Astrocyte (in vitro differentiated cells and primary cell): ENCODE measurements around the gene CLHC1. TPM values are rescaled to one million over a fixed set of nuclear protein-coding genes. Genes with fewer than 3 reads are reported as not detected.
"Not testable (repeated sequence)": the region's sequence is repeated elsewhere in the genome, so short reads cannot be mapped to it uniquely, and the experiment has no call there.

Source experiments
- DNase-seq: peaks from one replicate; pipeline ENCODE4 v3.0.0-alpha.2; 2010; ENCODE audit warnings: low read depth
- FAIRE-seq: peaks from 2 replicates; lab custom pipeline; 2011; peaks lifted over from hg19 to GRCh38; lab: Jason Lieb, UNC
- H2AFZ ChIP-seq: 2 replicates; pipeline ENCODE4 v1.6.0; 2012; ENCODE audit warnings: low read depth, low read length, inconsistent platforms
- H3K27ac ChIP-seq: 2 replicates; pipeline ENCODE4 v1.5.1; 2011; ENCODE audit warnings: low read depth, low read length, inconsistent platforms
- H3K27me3 ChIP-seq: 2 replicates; pipeline ENCODE4 v1.6.0; 2011; ENCODE audit warnings: low read length, inconsistent platforms; ENCODE audit not compliant: insufficient read depth
- H3K36me3 ChIP-seq: 2 replicates; pipeline ENCODE4 v1.5.1; 2011; ENCODE audit warnings: low read length, inconsistent platforms; ENCODE audit not compliant: insufficient read depth
- H3K4me1 ChIP-seq: 2 replicates; pipeline ENCODE4 v1.5.1; 2011; ENCODE audit warnings: low read length, inconsistent platforms; ENCODE audit not compliant: insufficient read depth
- H3K4me2 ChIP-seq: 2 replicates; pipeline ENCODE4 v1.6.0; 2012; ENCODE audit warnings: low read length, inconsistent platforms
- H3K4me3 ChIP-seq: 2 replicates; pipeline ENCODE4 v1.5.1; 2011; ENCODE audit warnings: low read depth, mild to moderate bottlenecking, low read length, inconsistent platforms; ENCODE audit not compliant: insufficient read depth
- H3K79me2 ChIP-seq: 2 replicates; pipeline ENCODE4 v1.6.0; 2012; ENCODE audit warnings: mild to moderate bottlenecking, low read length, inconsistent platforms; ENCODE audit not compliant: insufficient read depth
- H3K9ac ChIP-seq: 2 replicates; pipeline ENCODE4 v1.6.0; 2012; ENCODE audit warnings: mild to moderate bottlenecking, low read length, inconsistent platforms
- H3K9me3 ChIP-seq: 2 replicates; pipeline ENCODE4 v1.5.1; 2012; ENCODE audit warnings: low read depth, mild to moderate bottlenecking, low read length, inconsistent platforms; ENCODE audit not compliant: insufficient read depth
- H4K20me1 ChIP-seq: 2 replicates; pipeline ENCODE4 v1.6.0; 2012; ENCODE audit warnings: low read length, inconsistent platforms; ENCODE audit not compliant: insufficient read depth
- H3K27ac Mint-ChIP-seq: one replicate; pipeline ENCODE4 v1.8.0; 2021; ENCODE audit warnings: mild to moderate bottlenecking, mixed read lengths; ENCODE audit not compliant: unreplicated experiment
- H3K27me3 Mint-ChIP-seq: one replicate; pipeline ENCODE4 v1.8.0; 2021; ENCODE audit warnings: low read depth, mixed read lengths; ENCODE audit not compliant: unreplicated experiment
- H3K36me3 Mint-ChIP-seq: one replicate; pipeline ENCODE4 v1.8.0; 2021; ENCODE audit warnings: low read depth, mixed read lengths; ENCODE audit not compliant: unreplicated experiment
- H3K4me1 Mint-ChIP-seq: one replicate; pipeline ENCODE4 v1.8.0; 2021; ENCODE audit warnings: low read depth, mixed read lengths; ENCODE audit not compliant: unreplicated experiment
- H3K4me3 Mint-ChIP-seq: one replicate; pipeline ENCODE4 v1.8.0; 2021; ENCODE audit warnings: mild to moderate bottlenecking, moderate library complexity, mixed read lengths; ENCODE audit not compliant: unreplicated experiment
- H3K9me3 Mint-ChIP-seq: one replicate; pipeline ENCODE4 v1.8.0; 2021; ENCODE audit warnings: mild to moderate bottlenecking, mixed read lengths; ENCODE audit not compliant: unreplicated experiment
- CTCF ChIP-seq: IDR thresholded peaks from 2 replicates; pipeline ENCODE4 v1.5.1; 2011; ENCODE audit warnings: low read depth, mild to moderate bottlenecking, inconsistent platforms, low read length, moderate library complexity; ENCODE audit not compliant: insufficient read depth
- EZH2 ChIP-seq: IDR thresholded peaks from 2 replicates; pipeline ENCODE4 v1.6.1; 2012; ENCODE audit warnings: mild to moderate bottlenecking, low read length, inconsistent platforms; ENCODE audit not compliant: insufficient read depth
- total RNA-seq: library from RNA; stranded (reverse); gene quantifications from 2 replicates; pipeline ENCODE4 v1.2.1, GENCODE V29; 2021

CLHC1 gene
- total RNA-seq, 1 donor from 2014 or later = 17.5 TPM

- FAIRE-seq (no peak), DNase-seq (no peak)
- TF ChIP-seq CTCF (no peak), EZH2 (no peak)
- Mint-ChIP-seq H3K4me1 (peaks cover 27% of the 10 kb centered on the region), H3K27me3 (no peaks in the 10 kb centered on the region), H3K4me3 (peak overlapping the region; percentile 36), H3K36me3 (peaks cover 14% of the 10 kb centered on the region), H3K27ac (no peak overlapping the region), H3K9me3 (no peaks in the 10 kb centered on the region)
- H4K20me1 ChIP-seq = peaks cover 17% of the 10 kb centered on the region
- H3K4me1 ChIP-seq = peaks cover 9% of the 10 kb centered on the region
- H3K4me2 ChIP-seq = no peak overlapping the region
- H3K4me3 ChIP-seq = no peak overlapping the region
- peaks cover 69% of the 10 kb centered on the region for H3K79me2 ChIP-seq
- H2AFZ ChIP-seq = no peak overlapping the region
- H3K36me3 ChIP-seq = peaks cover 5% of the 10 kb centered on the region
- H3K27me3 ChIP-seq = no peaks in the 10 kb centered on the region
- no peaks in the 10 kb centered on the region for H3K9me3 ChIP-seq
- H3K27ac ChIP-seq = no peak overlapping the region
- no peak overlapping the region for H3K9ac ChIP-seq
Observed at GRCh38 chr2:55229221-55229620, 2.9 kb downstream of the CLHC1 start.

- no peak overlapping the region for H3K27ac Mint-ChIP-seq
- H2AFZ ChIP-seq = no peak overlapping the region
- no peak overlapping the region for H3K4me2 ChIP-seq
- no peaks in the 10 kb centered on the region for H3K4me1 ChIP-seq
- no peak overlapping the region for H3K4me3 Mint-ChIP-seq
- H3K27ac ChIP-seq = no peak overlapping the region
- TF ChIP-seq EZH2 = no peak
- no peak for TF ChIP-seq CTCF
- H3K36me3 ChIP-seq = no peaks in the 10 kb centered on the region
- H3K36me3 Mint-ChIP-seq = peaks cover 9% of the 10 kb centered on the region
- no peak for DNase-seq
- H3K9ac ChIP-seq = no peak overlapping the region
- no peaks in the 10 kb centered on the region for H3K27me3 ChIP-seq
- H4K20me1 ChIP-seq = peaks cover 7% of the 10 kb centered on the region
- no peak for FAIRE-seq
- H3K4me1 Mint-ChIP-seq = peaks cover 24% of the 10 kb centered on the region
- peaks cover 62% of the 10 kb centered on the region for H3K79me2 ChIP-seq
- H3K9me3 Mint-ChIP-seq = no peaks in the 10 kb centered on the region
- no peaks in the 10 kb centered on the region for H3K27me3 Mint-ChIP-seq
- no peak overlapping the region for H3K4me3 ChIP-seq
- H3K9me3 ChIP-seq = no peaks in the 10 kb centered on the region
Observed at GRCh38 chr2:55228226-55228563, 3.9 kb downstream of the CLHC1 start.

GRCh38 chr2:55227437-55228225 lies 4.5 kb downstream of the CLHC1 start:
- H3K4me3 ChIP-seq, H3K9me3 Mint-ChIP-seq, H3K4me2 ChIP-seq, FAIRE-seq, H3K9ac ChIP-seq, H3K27me3 ChIP-seq, H4K20me1 ChIP-seq, H3K36me3 Mint-ChIP-seq, H3K4me1 ChIP-seq, H3K9me3 ChIP-seq, DNase-seq, H3K27ac ChIP-seq, H3K4me3 Mint-ChIP-seq, H3K27me3 Mint-ChIP-seq, H3K36me3 ChIP-seq, H2AFZ ChIP-seq, H3K27ac Mint-ChIP-seq: not testable (repeated sequence)
- peaks cover 56% of the 10 kb centered on the region for H3K79me2 ChIP-seq
- peaks cover 24% of the 10 kb centered on the region for H3K4me1 Mint-ChIP-seq
